ENCODE results near the gene HNRNPR.
"Not testable (repeated sequence)": the region's sequence is repeated elsewhere in the genome, so short reads cannot be mapped to it uniquely, and the experiment has no call there.

The HNRNPR gene

GRCh38 chr1:23322770-23323169 is 21.3 kb downstream of the HNRNPR start:
- DNase-seq, result no peak

GRCh38 chr1:23310280-23310679 is 33.8 kb downstream of the HNRNPR start:
- DNase-seq, result not testable (repeated sequence)

- DNase-seq, result no peak
Measured at GRCh38 chr1:23304140-23304620, 39.9 kb downstream of the HNRNPR start.

GRCh38 chr1:23303524-23303923 is 40.6 kb downstream of the HNRNPR start:
- DNase-seq, result no peak

GRCh38 chr1:23296931-23297330 is 47.2 kb downstream of the HNRNPR start:
- DNase-seq, result no peak

GRCh38 chr1:23291706-23292105 is 52.4 kb downstream of the HNRNPR start:
- DNase-seq, result no peak

GRCh38 chr1:23290836-23291565 is 53.1 kb downstream of the HNRNPR start:
- no peak for DNase-seq

- DNase-seq, result no peak
Measured at GRCh38 chr1:23288671-23289070, 55.4 kb downstream of the HNRNPR start.

GRCh38 chr1:23288201-23288600 is 55.9 kb downstream of the HNRNPR start:
- no peak for DNase-seq

- no peak for DNase-seq
Measured at GRCh38 chr1:23286401-23286800, 57.7 kb downstream of the HNRNPR start.

- DNase-seq, result no peak
Measured at GRCh38 chr1:23283667-23284602, 60.1 kb downstream of the HNRNPR start.

- no peak for DNase-seq
Measured at GRCh38 chr1:23282957-23283356, 61.1 kb downstream of the HNRNPR start.

- no peak for DNase-seq
Measured at GRCh38 chr1:23278717-23279116, 65.4 kb downstream of the HNRNPR start.

GRCh38 chr1:23276531-23276930 is 67.6 kb downstream of the HNRNPR start:
- no peak for DNase-seq

- DNase-seq, result no peak
Measured at GRCh38 chr1:23274134-23274505, 70.0 kb downstream of the HNRNPR start.

GRCh38 chr1:23273450-23274133 is 70.5 kb downstream of the HNRNPR start:
- no peak for DNase-seq

GRCh38 chr1:23263380-23263887 is 80.7 kb downstream of the HNRNPR start:
- no peak for DNase-seq

GRCh38 chr1:23258082-23258481 is 86.0 kb downstream of the HNRNPR start:
- not testable (repeated sequence) for DNase-seq

- not testable (repeated sequence) for DNase-seq
Measured at GRCh38 chr1:23257371-23257770, 86.7 kb downstream of the HNRNPR start.

All from activated T-cell treated with anti-CD3 and anti-CD28 coated beads, Interleukin-2, amount 50 U/mL, for 48 hours (primary cell).